GM19467 (cell line): ENCODE results near the gene TNS1.

Source experiments
- ATAC-seq: cut with Tn5 transposase; IDR thresholded peaks from one replicate; pipeline ENCODE4 v1.9.1; 2021; ENCODE audit warnings: mild to moderate bottlenecking, moderate library complexity; ENCODE audit not compliant: unreplicated experiment

Gene TNS1

GRCh38 chr2:217801711-217802110, 201.1 kb downstream of the TNS1 start:
- ATAC-seq, result no peak

- ATAC-seq, result no peak
These were observed 201.7 kb downstream of the TNS1 start for GRCh38 chr2:217801115-217801531.

DNA sequence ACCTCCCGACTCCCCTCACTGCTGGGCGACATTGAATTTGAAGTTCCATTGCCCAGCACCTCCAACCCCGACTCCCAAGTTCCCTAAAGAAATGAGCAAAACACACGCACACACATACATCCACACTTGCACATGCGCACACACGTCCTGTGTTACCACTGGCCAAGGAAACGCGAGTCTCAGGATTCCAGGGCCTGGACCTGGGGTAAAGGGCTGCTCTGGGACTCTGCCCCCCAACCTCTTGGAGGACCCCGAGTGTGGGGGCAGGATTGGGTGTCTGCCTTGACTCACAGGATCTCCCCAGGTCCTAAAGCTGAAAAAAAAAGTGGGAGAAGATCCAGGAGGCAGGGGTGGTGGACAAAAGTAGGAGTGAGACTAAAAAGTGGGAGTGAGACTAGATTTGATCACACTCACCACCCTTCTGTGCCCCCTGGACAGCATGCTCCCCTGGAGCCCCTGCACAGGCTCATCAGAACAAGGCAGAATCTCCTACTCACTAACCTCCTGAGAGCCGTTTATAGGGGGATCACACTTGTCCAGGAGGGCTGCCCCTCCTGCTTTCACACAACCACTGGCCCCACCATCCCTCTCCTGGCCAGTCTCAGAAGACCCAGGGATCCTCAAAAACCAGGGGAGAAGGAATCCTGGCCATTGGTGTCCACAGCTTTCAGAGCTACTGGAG, 202.2 kb downstream of the TNS1 start:
- no peak for ATAC-seq

DNA sequence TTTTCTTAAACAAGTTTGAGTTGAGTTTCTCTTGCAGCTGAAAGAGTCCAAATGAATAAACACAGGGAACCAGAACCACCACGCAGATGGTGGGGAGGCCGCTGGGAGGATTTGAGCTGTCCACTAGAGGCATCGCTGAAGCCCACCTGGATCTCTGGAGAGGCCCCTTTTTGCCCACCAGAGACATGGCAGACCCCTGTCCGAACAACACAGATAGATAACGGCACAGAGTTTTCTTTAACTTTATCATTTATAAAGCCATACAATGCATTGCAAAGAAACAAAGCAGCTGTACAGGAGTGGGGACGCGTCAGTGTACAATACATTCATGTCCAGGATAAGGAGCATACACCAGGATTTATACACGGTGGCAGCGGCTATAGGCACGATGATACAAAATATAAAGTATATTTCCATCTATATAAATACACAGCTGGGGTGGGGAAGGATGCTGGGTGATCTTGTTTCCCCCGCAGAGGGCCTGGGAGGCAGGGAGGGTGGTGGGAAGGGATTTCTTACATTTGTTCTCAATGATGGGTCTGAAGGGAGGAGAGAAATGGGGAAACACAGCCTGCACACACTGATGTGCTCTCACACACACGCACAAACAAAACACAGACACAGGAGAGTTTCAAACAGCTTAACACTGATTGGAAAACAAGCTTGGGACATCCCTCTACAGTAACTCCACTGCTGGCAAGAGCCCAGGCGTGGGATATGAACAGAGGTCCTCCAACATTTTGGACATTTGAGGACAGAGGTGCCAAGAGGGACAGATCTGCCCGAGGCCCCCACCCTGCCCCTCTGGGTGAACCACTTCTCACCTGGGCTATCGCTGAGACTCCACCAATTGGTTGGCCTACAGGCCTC, 203.0 kb downstream of the TNS1 start:
- ATAC-seq, result no peak

GRCh38 chr2:217798743-217799562, 203.8 kb downstream of the TNS1 start:
- peak; percentile 60 for ATAC-seq

DNA sequence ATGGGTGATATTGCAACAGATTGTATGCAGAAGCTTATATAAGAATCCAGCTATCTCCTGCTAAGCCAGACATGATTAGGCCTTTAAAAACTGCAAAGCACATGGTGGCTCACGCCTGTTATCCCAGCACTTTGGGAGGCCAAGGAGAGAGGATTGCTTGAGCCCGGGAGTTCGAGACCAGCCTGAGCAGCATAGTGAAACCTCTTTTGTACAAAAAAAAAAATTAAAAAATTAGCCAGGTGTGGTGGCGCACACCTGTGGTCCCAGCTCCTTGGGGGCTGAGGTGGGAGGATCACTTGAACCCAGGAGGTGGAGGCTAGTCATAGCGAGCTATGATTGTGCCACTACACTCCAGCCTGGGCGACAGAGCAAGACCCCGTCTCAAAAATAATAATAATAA, 204.6 kb downstream of the TNS1 start:
- ATAC-seq, result no peak

- ATAC-seq, result no peak
These were observed 205.1 kb downstream of the TNS1 start for GRCh38 chr2:217797661-217798069.

DNA sequence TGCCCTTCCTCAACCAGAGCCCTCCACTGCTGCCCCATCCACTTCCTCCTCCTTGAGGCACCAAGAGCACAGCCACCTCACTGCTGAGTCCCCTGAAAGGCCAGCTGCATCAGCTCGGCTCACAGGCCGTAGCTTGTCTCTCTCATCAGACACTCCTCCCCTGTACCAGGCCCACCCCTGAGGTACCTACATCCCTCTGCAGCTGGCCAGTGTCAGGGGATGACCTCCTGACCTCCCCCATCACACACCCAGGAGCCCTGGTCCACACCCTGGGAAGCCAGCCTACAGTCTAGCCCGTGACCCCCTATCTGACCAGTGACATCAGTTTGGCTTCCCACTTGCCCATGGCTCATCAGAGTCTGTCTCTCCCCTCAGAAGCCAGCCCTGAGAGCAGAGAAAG, 205.6 kb downstream of the TNS1 start:
- ATAC-seq, result no peak

DNA sequence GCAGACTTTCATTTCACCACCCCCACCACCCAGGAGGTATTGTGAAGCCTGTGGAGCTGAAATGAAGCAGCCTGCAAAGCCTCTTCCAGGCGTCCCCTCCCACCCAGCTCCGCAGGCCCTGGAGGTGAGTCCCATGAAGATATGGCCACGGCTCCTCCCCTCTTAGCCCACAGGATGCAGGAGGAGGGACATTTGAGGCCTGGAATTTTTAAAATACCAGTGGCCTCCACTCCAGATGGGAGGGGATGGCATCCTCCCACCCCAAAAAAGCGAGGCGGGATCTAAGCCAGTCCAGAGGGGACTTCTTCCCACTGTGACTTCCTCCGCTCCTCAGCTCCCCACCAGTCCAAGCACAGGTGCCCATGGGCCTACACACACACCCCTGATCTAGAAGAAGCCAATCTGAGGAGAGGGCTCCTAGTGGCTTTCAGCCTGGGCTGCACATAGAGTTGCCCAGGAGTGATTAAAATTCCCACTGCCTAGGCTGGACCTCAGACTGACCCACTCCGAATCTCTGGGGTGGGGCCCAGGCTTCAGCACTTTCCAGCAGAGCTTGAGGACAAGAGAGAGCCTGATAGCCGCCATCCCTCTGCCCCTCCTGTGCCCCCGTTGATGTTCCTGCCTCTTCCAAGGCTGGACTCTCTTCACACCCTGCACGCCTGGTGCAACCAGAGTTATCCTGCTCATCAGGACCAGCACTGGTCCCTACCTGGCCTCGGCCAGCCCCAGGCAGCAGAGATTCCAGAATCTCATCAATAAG, 206.9 kb downstream of the TNS1 start:
- no peak for ATAC-seq

DNA sequence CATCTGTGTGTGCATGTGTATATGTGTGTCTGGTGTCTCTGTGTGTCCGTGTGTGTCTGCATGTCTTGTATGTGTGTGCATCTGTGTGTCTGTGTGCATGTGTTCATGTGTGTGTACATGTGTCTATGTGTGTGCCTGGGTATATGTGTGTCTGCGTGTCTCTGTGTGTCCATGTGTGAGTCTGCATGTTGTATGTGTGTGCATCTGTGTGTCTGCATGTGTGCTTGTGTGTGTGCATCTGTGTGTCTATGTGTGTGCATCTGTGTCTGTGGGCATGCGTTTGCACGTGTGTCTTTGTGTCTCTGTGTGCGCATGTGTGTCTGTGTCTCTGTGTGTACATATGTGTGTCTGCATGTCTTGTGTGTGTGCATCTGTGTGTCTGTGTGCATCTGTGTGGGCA, 207.7 kb downstream of the TNS1 start:
- no peak for ATAC-seq

DNA sequence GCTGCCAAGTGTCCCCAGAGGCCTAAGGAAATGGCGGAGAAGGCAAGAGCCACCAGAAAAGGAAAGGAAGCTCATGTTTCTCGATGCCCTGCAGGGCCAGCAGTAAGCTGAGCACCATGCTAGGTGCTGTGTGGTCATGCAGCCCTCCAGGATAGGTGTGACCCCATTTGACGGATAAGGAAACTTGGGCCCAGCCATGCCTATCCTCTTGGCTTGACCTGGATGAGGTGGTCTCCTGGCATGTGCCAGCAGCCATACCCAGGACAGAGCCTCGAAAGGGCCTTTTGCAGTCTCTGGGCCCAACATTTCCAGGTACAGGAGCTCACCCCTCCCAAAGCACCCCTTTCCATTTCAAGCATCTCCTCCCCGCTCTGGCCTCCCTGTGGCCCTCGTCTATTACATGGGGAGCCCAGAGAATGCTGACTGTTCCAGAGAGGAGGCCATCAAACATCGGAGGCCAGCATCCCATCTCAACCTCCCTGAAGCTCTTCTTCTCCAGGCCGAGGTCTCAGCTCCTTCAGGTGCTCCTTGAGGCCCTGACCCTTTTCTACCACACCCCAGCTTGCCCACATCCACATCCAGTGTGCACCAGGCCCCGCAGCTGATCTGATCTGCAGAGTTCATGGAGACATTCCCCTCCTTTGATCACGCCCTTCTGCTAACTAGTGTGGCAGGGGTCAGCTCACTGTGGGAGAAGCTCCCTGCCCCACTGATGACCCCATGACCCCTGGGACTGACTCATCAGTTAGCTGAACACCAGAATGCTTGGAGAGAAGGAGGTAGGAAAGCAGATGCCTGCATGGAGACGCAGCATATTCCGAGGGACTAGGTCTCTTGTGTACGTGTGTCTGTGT, 208.4 kb downstream of the TNS1 start:
- ATAC-seq, result no peak

GRCh38 chr2:217793566-217794132, 209.1 kb downstream of the TNS1 start:
- ATAC-seq, result no peak

GRCh38 chr2:217792626-217793527, 209.9 kb downstream of the TNS1 start:
- no peak for ATAC-seq

DNA sequence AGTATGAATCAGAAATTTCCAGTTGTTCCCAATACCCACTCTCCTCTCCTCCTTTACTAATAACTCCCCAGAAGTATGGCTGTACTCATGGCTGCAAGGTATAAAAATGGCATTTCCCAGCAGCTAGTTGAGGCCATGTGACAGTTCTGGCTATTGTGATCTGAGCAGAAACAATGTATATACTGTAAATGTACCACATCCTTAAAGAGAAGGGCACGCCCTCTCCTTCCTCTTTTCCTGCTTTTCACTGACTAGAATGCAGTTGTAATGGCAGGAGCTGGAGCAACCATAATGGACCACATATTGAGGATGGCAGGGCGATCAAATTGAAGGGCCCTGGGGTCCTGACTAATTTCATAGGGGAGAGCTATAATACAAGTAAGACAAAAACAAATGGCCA, 211.2 kb downstream of the TNS1 start:
- no peak for ATAC-seq

DNA sequence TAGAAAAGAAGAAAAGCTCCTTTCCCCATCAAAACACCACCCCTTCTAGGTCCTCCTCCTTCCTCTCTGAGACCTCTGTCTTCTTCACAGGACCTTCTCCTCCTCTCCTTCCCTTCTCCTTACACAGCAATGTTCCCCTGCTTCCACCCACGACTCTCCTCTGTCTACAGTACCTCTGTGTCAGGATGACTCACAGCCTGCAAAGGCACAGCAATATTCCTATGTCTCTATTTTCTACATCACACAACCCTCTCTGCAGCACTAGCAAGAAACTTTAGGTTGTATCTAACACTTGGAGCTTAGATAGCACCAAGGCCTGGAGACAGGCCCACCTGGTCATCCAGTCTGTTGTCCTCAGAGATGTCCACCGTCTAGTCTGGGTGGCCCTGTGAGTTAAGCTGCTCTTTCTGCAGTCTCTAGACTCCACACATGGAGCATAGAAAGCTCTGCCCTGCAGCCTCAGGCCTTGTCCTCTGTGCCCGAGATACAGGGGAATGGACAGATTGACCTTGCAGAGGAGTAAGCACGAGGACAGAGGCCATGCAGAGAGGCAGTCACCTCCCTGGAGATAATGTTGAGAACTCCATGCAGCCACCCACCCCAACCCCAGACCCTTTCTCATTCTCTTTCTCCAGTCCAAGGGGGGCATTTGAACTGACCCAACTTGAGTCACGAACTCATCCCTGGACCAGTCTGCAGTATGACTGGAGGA, 212.0 kb downstream of the TNS1 start:
- no peak for ATAC-seq

GRCh38 chr2:217790195-217790594, 212.6 kb downstream of the TNS1 start:
- peak; percentile 42 for ATAC-seq

- ATAC-seq, result no peak
These were observed 213.0 kb downstream of the TNS1 start for GRCh38 chr2:217789736-217790181.
